Measurements from ENCODE around the gene CIZ1. TPM values are rescaled to one million over a fixed set of nuclear protein-coding genes. Genes with fewer than 3 reads are reported as not detected.

Gene CIZ1
- total and polyA plus RNA-seq, 9 of the 15 experiments (the other 6 are each of a cell fraction or from before 2014, with no cell fraction given): 6.6 to 329 (median 87.8) TPM

GRCh38 chr9:128128836-128129590, 62.4 kb downstream of the CIZ1 start:
- Histone ChIP-seq H3K36me3 (ENCODE audit: control insufficient read depth, insufficient read depth, low read length) (peaks cover 22% of the 10 kb centered on the region), H3K4me1 (replicated peaks in 1 of 2; ENCODE audit: control insufficient read depth in 2 of 2, insufficient read depth in 2 of 2, low read length in 2 of 2) (peaks cover 10 to 38% of the 10 kb centered on the region in 2 experiments), H2AFZ (ENCODE audit: low read depth, low read length) (peak overlapping the region; percentile 93), H3K4me2 (ENCODE audit: insufficient read depth, low read length) (peak overlapping the region; percentile 95), H3K4me3 (peak overlapping the region; percentile 98), H3K27ac (ENCODE audit: extremely low read depth, low read depth, low read length) (peak overlapping the region; percentile 93), H3K79me2 (ENCODE audit: control insufficient read depth, insufficient read depth, low read length) (peaks cover 38% of the 10 kb centered on the region), H3K9me1 (ENCODE audit: control insufficient read depth, insufficient read depth, low read length) (no peaks in the 10 kb centered on the region), H4K20me1 (replicated peaks; ENCODE audit: control insufficient read depth, insufficient read depth, low read length) (peaks cover 8% of the 10 kb centered on the region; the same call in 1 of the 2 replicates), H3K27me3 (ENCODE audit: control insufficient read depth in 2 of 2, insufficient read depth in 2 of 2, low read length in 2 of 2) (no peaks in the 10 kb centered on the region), H3K9me3 (replicated peaks; ENCODE audit: control insufficient read depth, insufficient read depth, low read depth, low read length) (no peaks in the 10 kb centered on the region), H3K9ac (ENCODE audit: insufficient read depth in 1 of 2, low read depth in 2 of 2, low read length in 2 of 2) (peak overlapping the region; percentile 95 to 99)
- DNase-seq (ENCODE audit: extremely low read depth in 1 of 4, low spot score in 3 of 4) (peak in 1 of 4 experiments; percentile 7), FAIRE-seq (no peak), ATAC-seq (no peak)
- WGBS (ENCODE audit: insufficient coverage, low coverage, missing lambda C conversion rate): 35% methylated on average over 21 of the region's 29 CpGs
- in situ Hi-C loops (cut with MboI): no loop called here
- intact Hi-C loops (cut with micrococcal nuclease): loop anchor here (1.0 to 10.0 kb wide), 4 partner anchors 31 to 283 kb away; partner anchors contain the start of genes BBLN, CIZ1, GOLGA2 and SWI5
- CTCF ChIA-PET (ENCODE audit: low intra/inter-chr PET ratio): no interaction called here
- BruUV-seq (replicated peaks): TSS peak; percentile 96
- POLR2A ChIA-PET: interaction anchor here (0.6 to 2.0 kb wide), 5 partner anchors 9 to 61 kb away, joined by 3 to 4 read pairs (median 4); partner anchors contain the start of gene SLC25A25
- TF ChIP-seq ZSCAN29 (IDR thresholded peaks at IDR 0.05): no peak
- no peak for TF ChIP-seq BCL6 (CRISPR knock-in tag; IDR thresholded peaks at IDR 0.05)
- no peak for TF ChIP-seq ZNF655 (CRISPR knock-in tag; IDR thresholded peaks at IDR 0.05)
- TF ChIP-seq TRIM28 (IDR thresholded peaks at IDR 0.05): no peak
- no peak for TF ChIP-seq POLR2G (IDR thresholded peaks at IDR 0.05; ENCODE audit: low read depth, low read length)
- no peak for TF ChIP-seq CEBPB (tag; IDR thresholded peaks at IDR 0.05)
- no peak for TF ChIP-seq CREBBP (IDR thresholded peaks at IDR 0.05; ENCODE audit: low read depth, low read length)
- no peak for TF ChIP-seq ZNF146 (CRISPR knock-in tag; IDR thresholded peaks at IDR 0.05; ENCODE audit: unreplicated experiment)
- no peak for TF ChIP-seq PRMT5 (CRISPR knock-in tag; IDR thresholded peaks at IDR 0.05)
- TF ChIP-seq PHB2 (IDR thresholded peaks at IDR 0.05; ENCODE audit: low read depth): no peak
- TF ChIP-seq, protein P1, sequence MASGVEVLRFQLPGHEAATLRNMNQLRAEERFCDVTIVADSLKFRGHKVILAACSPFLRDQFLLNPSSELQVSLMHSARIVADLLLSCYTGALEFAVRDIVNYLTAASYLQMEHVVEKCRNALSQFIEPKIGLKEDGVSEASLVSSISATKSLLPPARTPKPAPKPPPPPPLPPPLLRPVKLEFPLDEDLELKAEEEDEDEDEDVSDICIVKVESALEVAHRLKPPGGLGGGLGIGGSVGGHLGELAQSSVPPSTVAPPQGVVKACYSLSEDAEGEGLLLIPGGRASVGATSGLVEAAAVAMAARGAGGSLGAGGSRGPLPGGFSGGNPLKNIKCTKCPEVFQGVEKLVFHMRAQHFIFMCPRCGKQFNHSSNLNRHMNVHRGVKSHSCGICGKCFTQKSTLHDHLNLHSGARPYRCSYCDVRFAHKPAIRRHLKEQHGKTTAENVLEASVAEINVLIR (CRISPR knock-in tag; IDR thresholded peaks at IDR 0.05): no peak
- TF ChIP-seq ZNF316 (IDR thresholded peaks at IDR 0.05): no peak
- TF ChIP-seq ZNF274 (IDR thresholded peaks at IDR 0.05; ENCODE audit: borderline replicate concordance, low read depth, low read length): no peak
- TF ChIP-seq, protein P2, sequence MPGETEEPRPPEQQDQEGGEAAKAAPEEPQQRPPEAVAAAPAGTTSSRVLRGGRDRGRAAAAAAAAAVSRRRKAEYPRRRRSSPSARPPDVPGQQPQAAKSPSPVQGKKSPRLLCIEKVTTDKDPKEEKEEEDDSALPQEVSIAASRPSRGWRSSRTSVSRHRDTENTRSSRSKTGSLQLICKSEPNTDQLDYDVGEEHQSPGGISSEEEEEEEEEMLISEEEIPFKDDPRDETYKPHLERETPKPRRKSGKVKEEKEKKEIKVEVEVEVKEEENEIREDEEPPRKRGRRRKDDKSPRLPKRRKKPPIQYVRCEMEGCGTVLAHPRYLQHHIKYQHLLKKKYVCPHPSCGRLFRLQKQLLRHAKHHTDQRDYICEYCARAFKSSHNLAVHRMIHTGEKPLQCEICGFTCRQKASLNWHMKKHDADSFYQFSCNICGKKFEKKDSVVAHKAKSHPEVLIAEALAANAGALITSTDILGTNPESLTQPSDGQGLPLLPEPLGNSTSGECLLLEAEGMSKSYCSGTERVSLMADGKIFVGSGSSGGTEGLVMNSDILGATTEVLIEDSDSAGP (CRISPR knock-in tag; IDR thresholded peaks at IDR 0.05): 0 out of 2 replicates have a peak, but pooled peaks have one; percentile 48
- peak; percentile 90 for TF ChIP-seq BCOR (IDR thresholded peaks at IDR 0.05)
- TF ChIP-seq TGIF2 (CRISPR knock-in tag; IDR thresholded peaks at IDR 0.05): no peak
- peak in 1 of 2 experiments; percentile 26; a peak in 2 of 4 replicates for TF ChIP-seq KDM1A (IDR thresholded peaks at IDR 0.05)
- TF ChIP-seq YY1 (IDR thresholded peaks at IDR 0.05; ENCODE audit: borderline replicate concordance in 1 of 3, control insufficient read depth in 1 of 3, extremely low read depth in 1 of 3, insufficient read depth in 3 of 3, insufficient read length in 1 of 3, insufficient replicate concordance in 2 of 3, low read depth in 1 of 3, low read length in 2 of 3): no peak
- peak; percentile 28 for TF ChIP-seq ZFX (CRISPR knock-in tag; IDR thresholded peaks at IDR 0.05)
- TF ChIP-seq JUNB (CRISPR knock-in tag; conservative IDR thresholded peaks at IDR 0.05): no peak

All from K562 (cell line).